Left cardiac atrium (tissue), 4 donors: ENCODE results near the gene LPAR3. TPM values are rescaled to one million over a fixed set of nuclear protein-coding genes. Genes with fewer than 3 reads are reported as not detected.

Experiments used
- ATAC-seq, 2 donors: fragments of 200-7000 bp; cut with Tn5 transposase; one replicate each; pipeline ENCODE4 v1.9.1; 2020; ENCODE audit warnings: mild to moderate bottlenecking in 2 of 2, moderate library complexity in 2 of 2
- DNase-seq: peaks from one replicate; pipeline ENCODE4 v3.0.0-alpha.2; 2020
- intact Hi-C, 2 donors: fragments of 100-400 bp; cut with DNase I; formaldehyde crosslinking; loops; one replicate each; pipeline versions ENCODE4 v1.14.1 to v1.15.1; 2022 to 2023
- long read RNA-seq: library from polyadenylated mRNA; unstranded; transcript quantifications from one replicate; pipeline ENCODE4 v2.0.0, GENCODE V29; 2021
- total RNA-seq, 2 donors: library from RNA; stranded (reverse); fragmentation: NEBNext Ultra II Directional; extraction: Animal tissue kit (Norgen Biotek cat#: 25700); gene quantifications; one replicate each; pipeline ENCODE4 v1.2.1, GENCODE V29; 2021
- donor health status: DM: no; HTN: yes; CAD: no.
- donor health status: DM: no; HTN: yes; CAD: no; lungs with severe emphysema.
- donor health status: DM: yes; HTN: yes; CAD: no.
- donor health status: Dilated cardiomyopathy.

LPAR3 gene, protein sequence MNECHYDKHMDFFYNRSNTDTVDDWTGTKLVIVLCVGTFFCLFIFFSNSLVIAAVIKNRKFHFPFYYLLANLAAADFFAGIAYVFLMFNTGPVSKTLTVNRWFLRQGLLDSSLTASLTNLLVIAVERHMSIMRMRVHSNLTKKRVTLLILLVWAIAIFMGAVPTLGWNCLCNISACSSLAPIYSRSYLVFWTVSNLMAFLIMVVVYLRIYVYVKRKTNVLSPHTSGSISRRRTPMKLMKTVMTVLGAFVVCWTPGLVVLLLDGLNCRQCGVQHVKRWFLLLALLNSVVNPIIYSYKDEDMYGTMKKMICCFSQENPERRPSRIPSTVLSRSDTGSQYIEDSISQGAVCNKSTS
- 10 to 100 TPM; 22.1 to 29.9 TPM for total RNA-seq
- long read RNA-seq, partial matches to known transcripts = 0 of 3 reads
- long read RNA-seq, other reads (novel, unspliced or antisense) = 2 of 3 reads

- peak; percentile 89 to 93 for ATAC-seq
- peak; percentile 53 for DNase-seq
- intact Hi-C loops = no loop called here
Observed at GRCh38 chr1:84892705-84893618, at the start of gene LPAR3. LPAR3 (minus strand) TSS chr1:84893206; CDS start chr1:84866120, 27,086 bp downstream.

GRCh38 chr1:84941843-84942242 is 48.8 kb upstream of the LPAR3 start:
- DNase-seq (no peak), ATAC-seq (no peak)
- intact Hi-C loops = loop anchor here (10.0 kb wide), 3 partner anchors 83 to 313 kb away; partner anchors contain the start of gene C1orf52 (in 1 of the 2)

- no peak for ATAC-seq
- no peak for DNase-seq
- intact Hi-C loops = loop anchor here (10.0 kb wide), 3 partner anchors 84 to 314 kb away; partner anchors contain the start of gene C1orf52 (in 1 of the 2)
Observed at GRCh38 chr1:84940481-84940880, 47.5 kb upstream of the LPAR3 start.

DNA sequence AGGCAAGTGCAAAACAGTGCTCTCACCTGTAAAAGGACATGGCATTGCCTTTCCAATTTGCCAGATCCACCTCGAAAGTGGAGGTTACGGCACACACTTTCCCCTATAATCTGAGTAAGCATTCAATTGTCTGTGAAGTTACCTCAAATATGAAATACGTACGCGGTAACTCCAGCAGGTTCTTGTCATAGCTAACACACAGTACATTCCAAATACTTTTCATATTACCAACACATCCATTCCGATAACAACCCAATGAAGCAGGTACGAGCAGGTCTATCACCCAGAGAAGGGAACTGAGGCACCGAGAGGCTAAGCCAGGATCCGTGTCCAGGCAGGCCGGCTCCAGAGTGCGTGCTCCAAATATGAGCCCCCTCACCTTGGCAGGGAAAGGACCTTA is 46.8 kb upstream of the LPAR3 start:
- intact Hi-C loops = loop anchor here (5.0 to 10.0 kb wide), 5 partner anchors 85 to 315 kb away; partner anchors contain the start of gene C1orf52 (in 1 of the 2)
- no peak for DNase-seq
- ATAC-seq = no peak

DNA sequence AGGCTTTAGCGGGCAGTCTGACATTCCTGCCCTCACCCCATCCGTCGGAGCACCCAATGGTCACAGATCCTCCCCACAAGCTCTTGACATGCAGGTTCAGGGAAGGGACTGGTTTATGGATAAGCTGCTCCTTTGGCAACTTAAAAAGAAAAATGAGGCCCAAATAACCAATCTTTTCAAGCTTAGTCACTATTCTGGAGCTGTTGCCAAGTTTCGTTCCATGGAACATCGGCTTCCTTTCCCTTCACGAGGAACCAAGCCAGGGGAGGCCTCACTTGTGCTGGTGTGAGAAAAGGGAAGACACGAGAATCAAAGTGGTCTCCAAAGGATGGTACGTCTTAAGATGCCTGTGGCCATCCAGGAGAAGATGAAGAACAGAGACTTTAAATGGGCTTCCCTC is 46.1 kb upstream of the LPAR3 start:
- no peak for DNase-seq
- intact Hi-C loops = loop anchor here in 1 of 2 donors (5.0 kb wide), 2 partner anchors 167 to 182 kb away; no protein-coding TSS in a partner anchor
- ATAC-seq = no peak

- ATAC-seq (peak; percentile 80 to 85), DNase-seq (no peak)
- intact Hi-C loops = loop anchor here in 1 of 2 donors (5.0 kb wide), 2 partner anchors 164 to 179 kb away; no protein-coding TSS in a partner anchor
Observed at GRCh38 chr1:84936116-84936810, 43.3 kb upstream of the LPAR3 start.

- DNase-seq (no peak), ATAC-seq (no peak)
- intact Hi-C loops = no loop called here
Observed at GRCh38 chr1:84933011-84933611, 40.1 kb upstream of the LPAR3 start.

DNA sequence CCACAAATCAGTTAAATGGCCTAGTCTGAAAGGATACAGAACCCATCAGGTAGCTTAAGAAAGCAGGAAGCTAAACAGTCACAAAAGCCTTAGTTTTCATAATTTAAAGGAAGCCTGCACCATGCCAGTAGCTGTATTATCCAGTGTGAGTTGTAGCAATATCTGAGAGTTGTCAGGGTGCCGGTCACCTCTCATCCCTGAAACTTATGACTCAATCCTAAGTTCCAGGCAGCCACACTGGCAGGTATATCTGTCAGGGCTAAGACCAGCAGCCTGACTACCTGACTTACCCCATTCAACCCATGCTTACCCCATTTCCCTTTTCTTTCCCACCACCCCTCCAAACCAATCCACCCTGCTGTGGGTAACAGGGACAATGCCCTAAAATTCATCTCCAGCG is 37.8 kb upstream of the LPAR3 start:
- intact Hi-C loops = no loop called here
- ATAC-seq = no peak
- no peak for DNase-seq

DNA sequence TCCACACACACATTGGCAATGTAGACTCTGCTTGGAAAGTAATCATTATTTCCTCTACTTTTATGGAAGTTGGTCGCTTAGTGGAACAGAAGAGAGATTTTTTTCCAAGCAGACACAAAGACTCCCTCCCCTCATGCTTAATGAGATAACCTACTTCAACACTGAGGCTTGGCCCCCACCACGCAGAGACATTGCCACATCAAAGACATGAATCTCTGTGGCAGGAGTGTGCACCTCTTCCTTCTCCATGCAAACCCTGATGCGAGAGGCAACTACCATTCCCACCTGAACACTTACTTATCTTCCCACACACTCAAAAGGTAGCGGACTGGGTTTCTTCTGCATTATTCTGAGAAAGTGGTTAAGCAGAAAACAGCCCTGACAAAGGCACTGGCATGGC is 37.3 kb upstream of the LPAR3 start:
- no peak for ATAC-seq
- DNase-seq = no peak
- intact Hi-C loops = no loop called here

DNA sequence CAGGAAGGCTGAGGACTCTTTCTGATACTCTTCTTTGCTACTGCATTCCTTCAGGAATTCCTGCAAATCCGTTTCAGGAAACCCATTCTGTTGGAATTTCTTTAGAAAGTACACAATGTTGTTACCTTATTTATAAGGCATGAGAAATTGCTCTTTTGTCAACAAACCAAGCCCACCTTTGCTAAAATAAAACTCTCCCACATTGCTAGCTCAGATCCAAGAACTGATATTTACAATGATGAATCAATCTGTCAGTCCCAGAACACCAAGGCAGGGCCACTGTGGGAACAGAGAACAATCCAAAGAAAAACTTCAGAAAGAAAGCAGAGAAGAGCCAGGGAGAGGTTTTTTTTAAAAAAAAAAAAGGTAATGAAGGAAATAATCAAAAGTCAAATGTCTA is 36.6 kb upstream of the LPAR3 start:
- ATAC-seq (no peak), DNase-seq (no peak)
- intact Hi-C loops = no loop called here

- DNase-seq (no peak), ATAC-seq (no peak)
- intact Hi-C loops = no loop called here
Observed at GRCh38 chr1:84928979-84929378, 36.0 kb upstream of the LPAR3 start.

GRCh38 chr1:84923317-84923716 is 30.3 kb upstream of the LPAR3 start:
- ATAC-seq (no peak), DNase-seq (no peak)
- intact Hi-C loops = no loop called here

GRCh38 chr1:84920159-84920558 is 27.2 kb upstream of the LPAR3 start:
- no peak for ATAC-seq
- intact Hi-C loops = no loop called here
- no peak for DNase-seq

DNA sequence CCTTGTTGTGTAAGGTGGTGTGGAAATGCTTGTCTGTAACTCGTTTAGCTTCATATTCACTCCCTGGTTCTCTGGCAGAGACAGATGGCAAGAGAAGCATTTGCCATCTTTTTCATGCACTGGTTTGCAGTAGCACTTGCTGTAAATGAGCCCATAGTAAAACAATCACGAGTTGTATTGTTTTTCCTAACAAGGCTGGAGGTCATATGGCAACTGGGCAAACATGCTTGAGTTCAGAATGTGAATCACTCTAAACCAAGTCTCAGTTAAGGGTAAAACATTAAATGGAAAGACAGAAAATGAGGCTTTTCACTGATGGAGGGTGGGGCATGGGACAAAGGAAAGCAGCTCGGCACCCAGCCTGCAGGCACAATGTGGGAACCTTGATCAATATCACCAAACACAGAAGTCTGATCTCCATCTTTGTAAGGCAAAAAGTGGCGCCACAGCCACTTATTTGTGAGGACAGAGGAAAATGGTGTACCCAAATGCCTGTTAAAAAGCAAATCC is 26.5 kb upstream of the LPAR3 start:
- DNase-seq (no peak), ATAC-seq (no peak)
- intact Hi-C loops = no loop called here

DNA sequence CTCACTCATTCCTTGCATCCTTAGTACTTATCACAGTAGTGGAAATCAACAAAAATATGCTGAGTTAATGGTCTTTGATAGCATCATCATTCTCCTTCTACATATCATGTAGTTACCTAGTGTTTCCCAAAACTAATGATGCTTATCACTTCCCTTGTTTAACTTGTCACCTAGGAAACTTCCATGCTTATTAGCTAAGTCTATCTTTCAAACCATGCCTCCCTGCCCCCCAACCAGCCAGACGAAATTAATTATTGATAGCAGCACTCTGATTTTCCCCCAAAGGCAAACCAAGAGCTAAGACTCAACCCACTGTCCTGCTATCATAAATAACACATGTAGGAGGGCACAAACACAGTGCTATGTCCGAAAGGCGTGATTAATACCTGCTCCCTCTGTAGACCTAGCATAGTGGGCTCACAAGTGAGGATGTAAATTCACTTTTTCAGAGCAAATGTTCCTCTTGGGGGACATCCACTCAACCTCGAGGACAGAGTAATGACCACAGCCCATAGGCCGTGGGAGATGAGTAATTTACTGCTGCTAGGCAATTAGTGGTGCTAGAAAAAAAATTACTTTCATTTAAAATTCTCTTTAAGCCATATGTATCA is 25.8 kb upstream of the LPAR3 start:
- intact Hi-C loops = no loop called here
- no peak for ATAC-seq
- DNase-seq = no peak

DNA sequence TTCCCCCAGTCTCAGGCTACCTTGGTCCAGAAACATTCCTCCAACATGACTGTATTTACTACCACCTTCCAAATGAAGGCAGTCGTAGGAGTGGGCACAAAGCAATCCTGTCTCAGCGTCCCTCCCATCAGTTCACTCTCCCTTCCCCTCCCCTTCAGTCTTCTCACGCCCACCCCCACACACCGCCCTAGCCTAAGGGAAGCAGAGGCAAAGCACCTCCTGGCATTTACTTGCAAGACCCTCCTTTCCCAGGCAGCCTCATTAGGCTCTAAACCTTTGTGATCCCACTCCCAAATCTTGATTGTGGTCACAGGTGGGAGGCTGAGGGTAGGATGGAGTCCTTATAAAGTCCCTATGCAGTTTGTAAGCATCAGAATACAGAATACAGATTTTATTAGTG is 23.9 kb upstream of the LPAR3 start:
- intact Hi-C loops = no loop called here
- ATAC-seq = no peak
- DNase-seq = no peak

GRCh38 chr1:84913555-84913892 is 20.5 kb upstream of the LPAR3 start:
- DNase-seq (no peak), ATAC-seq (peak; percentile 44 to 96)

More at GRCh38 chr1:84913555-84913892, 20.5 kb upstream of the LPAR3 start:
- intact Hi-C loops = no loop called here
